Liver (tissue), 3 donors: ENCODE measurements around the gene LRCOL1.

ENCODE experiments used
- ATF3 ChIP-seq: IDR thresholded peaks from 2 replicates; pipeline ENCODE4 v1.6.1; 2016; ENCODE audit warnings: antibody characterized with exemption
- CTCF ChIP-seq: fragments of 150-350 bp; IDR thresholded peaks from 2 replicates; pipeline ENCODE4 v1.5.1; 2017; ENCODE audit warnings: improper control_type of control experiment, low read depth, low read length; ENCODE audit not compliant: missing input control
- GABPA ChIP-seq, 2 donors: IDR thresholded peaks in 1 of 2; conservative IDR thresholded peaks in 1 of 2; 2 replicates each; pipeline ENCODE4 v1.6.1; 2016; ENCODE audit warnings: antibody characterized with exemption in 2 of 2, mild to moderate bottlenecking in 1 of 2, moderate library complexity in 1 of 2
- JUND ChIP-seq, 2 donors: IDR thresholded peaks; 2 replicates each; pipeline ENCODE4 v1.6.1; 2016; ENCODE audit warnings: antibody characterized with exemption in 2 of 2
- RXRA ChIP-seq, 2 donors: IDR thresholded peaks; 2 replicates each; pipeline ENCODE4 v1.6.1; 2017 to 2018; ENCODE audit warnings: antibody characterized with exemption in 2 of 2, mild to moderate bottlenecking in 1 of 2
- TAF1 ChIP-seq: conservative IDR thresholded peaks from 2 replicates; pipeline ENCODE4 v1.6.1; 2016; ENCODE audit warnings: antibody characterized with exemption, mild to moderate bottlenecking
- YY1 ChIP-seq: IDR thresholded peaks from 2 replicates; pipeline ENCODE4 v1.6.1; 2016; ENCODE audit warnings: antibody characterized with exemption, mild to moderate bottlenecking
- ZBTB33 ChIP-seq: IDR thresholded peaks from 2 replicates; pipeline ENCODE4 v1.6.1; 2016; ENCODE audit warnings: antibody characterized with exemption
- TF ChIP-seq, protein P1 (sequence below): IDR thresholded peaks from 2 replicates; pipeline ENCODE4 v1.6.1; 2016; ENCODE audit warnings: antibody characterized with exemption
- donor health status: healthy.
- donor health status: healthy.

DNA sequence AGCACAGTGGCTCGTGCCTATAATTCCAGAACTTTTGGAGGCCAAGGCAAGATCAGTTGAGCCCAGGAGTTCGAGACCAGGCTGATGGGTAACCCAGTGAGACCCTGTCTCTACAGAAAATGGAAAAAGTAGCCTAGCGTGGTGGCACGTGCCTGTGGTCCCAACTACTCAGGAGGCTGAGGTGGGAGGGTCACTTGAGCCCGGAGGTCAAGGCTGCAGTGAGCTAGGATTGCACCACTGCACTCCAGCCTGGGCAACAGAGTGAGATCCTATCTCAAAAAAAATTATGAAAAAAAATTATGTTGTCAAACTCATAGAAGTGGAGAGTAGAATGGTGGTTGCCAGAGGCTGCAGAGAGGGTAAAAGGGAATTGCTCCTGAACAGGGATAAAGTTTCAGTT is 3.6 kb upstream of the LRCOL1 start:
- TF ChIP-seq CTCF (no peak), YY1 (no peak), ATF3 (no peak), ZBTB33 (no peak), GABPA (IDR thresholded peaks at IDR 0.05 in 1 of 2, conservative IDR thresholded peaks at IDR 0.05 in 1 of 2) (no peak), JUND (IDR thresholded peaks at IDR 0.05) (no peak), TAF1 (no peak), RXRA (IDR thresholded peaks at IDR 0.05) (no peak)
- TF ChIP-seq, protein P1, sequence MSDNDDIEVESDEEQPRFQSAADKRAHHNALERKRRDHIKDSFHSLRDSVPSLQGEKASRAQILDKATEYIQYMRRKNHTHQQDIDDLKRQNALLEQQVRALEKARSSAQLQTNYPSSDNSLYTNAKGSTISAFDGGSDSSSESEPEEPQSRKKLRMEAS = no peak
